ENCODE data around the gene WFDC5. TPM values are rescaled to one million over a fixed set of nuclear protein-coding genes. Genes with fewer than 3 reads are reported as not detected.

Gene WFDC5
- total RNA-seq, 2 donors from 2014 or later = not detected

DNA sequence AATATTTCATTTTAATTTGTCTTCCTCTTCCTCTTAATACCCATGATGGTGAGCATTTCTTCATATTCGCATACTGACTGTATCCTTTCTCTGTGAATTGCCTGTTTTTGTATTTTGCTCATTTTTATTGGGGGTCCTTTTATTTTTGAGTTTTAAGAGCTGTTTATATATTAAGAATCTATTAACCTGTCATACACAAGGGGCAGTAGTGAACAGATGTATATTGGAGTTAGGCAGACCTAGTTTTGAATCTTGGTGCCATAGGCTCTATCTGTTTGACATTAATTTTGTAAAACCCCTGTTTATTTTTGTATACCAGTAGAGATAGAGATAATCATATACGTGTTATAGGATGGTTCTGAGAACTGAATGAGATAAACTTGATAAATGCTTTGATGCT is 3.1 kb upstream of the WFDC5 start:
- no peak for DNase-seq
- intact Hi-C loops (cut with DNase I, micrococcal nuclease) = no loop called here
- ATAC-seq = no peak

DNA sequence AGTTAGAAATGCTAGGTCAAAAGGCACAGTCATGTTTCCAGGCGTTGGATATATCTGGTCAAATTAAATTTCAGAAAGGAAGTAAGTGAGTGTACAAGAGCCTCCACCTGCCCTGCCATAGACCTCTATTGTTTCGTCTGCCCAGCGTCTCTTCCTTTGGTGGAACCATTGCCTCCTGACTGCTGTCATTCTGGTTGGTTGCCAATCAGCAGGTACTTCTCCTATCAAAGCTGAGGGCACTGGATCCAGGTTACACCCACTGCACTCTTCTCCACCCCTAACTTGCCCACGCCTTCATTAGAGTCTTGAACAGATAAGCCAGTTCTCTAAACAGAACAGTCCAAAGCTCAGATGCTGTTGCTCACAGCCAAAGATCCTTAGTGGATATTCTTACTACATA is 2.6 kb upstream of the WFDC5 start:
- intact Hi-C loops (cut with DNase I, micrococcal nuclease) = no loop called here
- ATAC-seq (peak; percentile 100), DNase-seq (peak; percentile 44 to 56)

DNA sequence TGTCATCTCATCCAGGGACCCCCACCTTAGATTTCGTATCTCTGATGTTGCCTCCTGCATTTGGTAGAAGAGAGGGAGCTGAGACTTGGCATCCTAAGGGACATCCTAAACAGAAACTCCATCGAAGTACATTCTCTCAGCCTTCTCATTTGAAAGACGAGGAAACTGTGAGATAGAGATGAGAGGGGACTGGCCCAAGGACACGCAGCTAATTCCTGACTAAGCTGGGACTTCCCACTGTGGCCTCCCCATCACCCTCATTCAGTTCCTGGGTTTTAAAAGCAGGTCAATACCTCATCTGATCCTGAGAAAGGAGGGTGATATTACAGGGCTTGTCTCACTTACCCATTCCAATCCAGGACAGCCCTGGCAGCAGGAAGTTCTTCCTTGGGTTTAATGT is 855 bp upstream of the WFDC5 start:
- intact Hi-C loops (cut with DNase I, micrococcal nuclease) = no loop called here
- DNase-seq (no peak), ATAC-seq (no peak)

DNA sequence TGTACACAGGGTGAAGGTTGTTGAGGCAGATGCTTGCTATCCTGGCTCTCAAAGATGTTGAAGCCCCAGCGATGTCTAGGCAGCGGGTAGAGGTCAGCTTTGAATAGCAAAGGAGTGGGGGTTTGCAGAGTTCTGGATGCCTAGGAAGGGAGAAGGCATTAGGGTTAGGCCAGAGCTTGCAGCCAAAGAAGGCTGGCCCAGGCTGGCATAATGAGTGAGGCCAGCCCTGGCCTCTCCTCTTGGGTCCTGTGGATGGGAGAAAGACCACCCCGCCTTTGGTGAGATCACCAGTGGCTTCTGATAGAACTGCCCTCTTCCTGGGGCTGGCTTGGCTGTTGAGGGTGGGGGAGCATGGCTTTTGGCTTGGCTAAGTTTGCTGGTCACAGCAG is 406 bp upstream of the WFDC5 start:
- ATAC-seq (no peak), DNase-seq (no peak)
- intact Hi-C loops (cut with DNase I, micrococcal nuclease) = no loop called here

DNA sequence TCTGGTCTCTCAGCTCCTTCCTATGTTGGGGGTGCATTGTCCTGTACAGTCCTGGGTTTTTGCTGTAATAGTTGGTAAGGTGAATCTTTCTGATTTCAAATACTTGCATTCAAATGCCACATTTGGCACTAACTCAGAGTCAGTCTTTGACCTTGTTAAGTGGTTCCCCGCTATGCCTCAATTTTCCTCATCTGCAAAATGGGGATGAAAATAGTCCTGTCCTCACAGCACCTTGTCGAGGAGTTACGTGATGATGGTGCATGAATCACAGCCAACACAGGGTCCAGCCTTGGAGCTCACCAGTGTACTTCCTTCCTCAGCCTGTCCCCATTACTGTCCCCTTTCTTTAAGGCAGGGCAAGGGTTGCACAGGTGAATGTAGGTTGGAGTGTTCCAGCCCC is 1.1 kb downstream of the WFDC5 start:
- ATAC-seq (no peak), DNase-seq (no peak)
- intact Hi-C loops (cut with DNase I, micrococcal nuclease) = no loop called here

DNA sequence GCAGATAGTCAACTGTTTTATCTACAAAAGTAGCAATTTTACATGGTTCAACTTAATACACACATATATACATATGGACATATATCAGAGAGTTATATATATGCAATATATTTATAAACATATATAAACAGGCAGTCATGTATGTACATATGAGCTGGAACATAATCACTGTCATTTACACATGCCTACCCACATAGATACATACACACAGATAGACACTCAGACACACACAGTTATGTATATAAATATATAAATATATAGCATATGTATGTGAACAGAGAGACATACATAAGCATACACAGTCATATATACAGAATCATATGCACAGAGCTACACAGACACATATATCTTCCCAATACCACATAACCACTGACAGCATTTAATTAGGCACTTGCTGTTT is 2.2 kb downstream of the WFDC5 start:
- DNase-seq (no peak), ATAC-seq (no peak)
- intact Hi-C loops (cut with DNase I, micrococcal nuclease) = no loop called here

DNA sequence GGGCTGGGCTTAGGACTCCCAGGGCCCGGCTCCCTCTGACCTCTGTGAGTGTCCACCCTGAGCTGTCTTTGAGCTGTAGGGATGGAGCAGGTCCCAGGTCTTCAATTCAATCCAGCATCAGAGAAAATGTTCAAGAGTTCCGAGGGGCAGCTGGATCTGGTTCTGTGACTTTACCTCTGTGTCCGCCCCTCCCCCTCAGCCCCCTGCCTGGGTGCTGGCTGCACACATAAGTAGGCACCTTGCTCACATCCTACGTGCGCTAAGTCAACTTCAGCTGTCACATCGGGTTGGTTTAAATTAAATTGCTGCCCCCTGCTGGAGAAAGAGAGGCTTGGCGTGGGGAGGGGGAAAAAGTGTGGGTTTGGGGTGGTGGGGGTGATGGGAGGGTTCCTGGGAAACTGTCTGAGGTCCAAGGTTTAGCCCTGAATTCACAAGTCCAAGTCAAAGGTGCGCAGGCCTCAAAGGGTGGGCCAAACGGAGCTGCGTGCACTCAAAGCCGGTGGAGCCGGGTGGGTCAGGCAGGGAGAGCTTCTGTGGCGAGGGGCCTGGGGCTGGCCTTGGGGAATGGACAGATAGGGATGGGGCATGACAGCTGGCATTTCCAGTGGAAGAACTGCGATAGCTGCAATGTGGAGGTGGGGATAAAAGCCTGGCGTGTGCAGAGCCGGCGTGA is 3.0 kb downstream of the WFDC5 start:
- ATAC-seq (no peak), DNase-seq (no peak)
- intact Hi-C loops (cut with DNase I, micrococcal nuclease) = no loop called here

DNA sequence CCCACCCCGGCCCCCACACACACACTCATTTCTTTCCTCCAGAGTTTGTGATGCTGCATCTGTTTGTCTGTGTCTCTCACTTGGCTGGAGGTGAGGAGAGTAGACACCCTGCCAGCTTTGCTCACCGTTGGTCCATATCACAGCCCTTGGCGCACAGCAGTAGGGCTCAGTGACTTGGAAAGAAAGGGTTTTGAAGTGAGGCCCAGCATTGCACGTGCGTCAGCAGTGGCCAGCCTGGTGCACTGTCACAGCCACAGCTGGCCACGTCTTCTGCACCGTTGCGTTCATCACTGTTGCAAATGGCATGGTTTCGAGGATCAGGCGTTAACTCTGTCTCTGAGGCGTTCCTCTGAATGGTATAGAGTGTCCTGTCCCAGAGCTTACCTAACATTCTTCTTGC is 3.7 kb downstream of the WFDC5 start:
- no peak for ATAC-seq
- intact Hi-C loops (cut with DNase I, micrococcal nuclease) = no loop called here

DNA sequence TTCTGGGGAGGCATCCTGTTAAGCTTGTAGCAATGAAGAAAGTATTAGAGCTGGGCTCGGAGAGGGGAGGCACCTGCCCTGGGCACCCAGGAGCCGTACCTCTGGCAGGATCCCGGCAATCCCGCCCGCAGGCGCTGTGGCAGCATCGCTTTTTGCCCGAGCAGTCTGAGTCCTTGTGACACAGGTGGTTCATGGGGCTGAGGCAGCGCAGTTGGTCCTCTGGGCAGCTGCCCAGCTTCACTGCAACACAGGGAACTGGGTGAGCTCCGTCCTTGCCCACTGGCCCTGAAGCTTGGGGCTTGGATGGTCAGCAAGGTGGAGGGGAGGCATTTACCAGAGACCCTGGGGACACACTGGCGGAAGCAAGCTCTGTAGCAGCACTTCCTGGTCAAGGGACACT is 4.7 kb downstream of the WFDC5 start:
- ATAC-seq = no peak
- intact Hi-C loops (cut with DNase I, micrococcal nuclease) = no loop called here
- DNase-seq = no peak

More for the DNA sequence above, 3.7 kb downstream of the WFDC5 start:
- DNase-seq = no peak

DNA sequence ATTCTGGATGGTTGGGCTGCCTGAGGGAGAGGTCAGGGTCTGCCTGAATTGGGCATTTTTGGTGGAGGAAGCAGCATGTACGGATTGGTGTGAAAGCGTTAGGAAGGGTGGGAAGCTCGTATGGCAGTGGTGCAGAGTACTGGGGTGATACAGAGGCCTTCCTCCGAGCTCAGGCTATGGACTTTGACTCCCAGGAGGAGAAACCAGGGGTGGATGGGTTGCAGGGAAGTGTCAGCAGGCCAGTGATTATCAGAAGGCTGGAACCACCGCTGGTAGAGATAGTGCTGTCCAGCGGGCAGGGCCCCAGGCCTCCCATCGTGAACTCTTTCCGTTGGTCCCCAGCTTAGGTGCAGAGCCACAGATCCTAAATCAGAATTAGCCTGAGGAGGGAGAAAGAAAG is 5.3 kb downstream of the WFDC5 start:
- intact Hi-C loops (cut with DNase I, micrococcal nuclease) = no loop called here
- ATAC-seq = no peak
- no peak for DNase-seq

DNA sequence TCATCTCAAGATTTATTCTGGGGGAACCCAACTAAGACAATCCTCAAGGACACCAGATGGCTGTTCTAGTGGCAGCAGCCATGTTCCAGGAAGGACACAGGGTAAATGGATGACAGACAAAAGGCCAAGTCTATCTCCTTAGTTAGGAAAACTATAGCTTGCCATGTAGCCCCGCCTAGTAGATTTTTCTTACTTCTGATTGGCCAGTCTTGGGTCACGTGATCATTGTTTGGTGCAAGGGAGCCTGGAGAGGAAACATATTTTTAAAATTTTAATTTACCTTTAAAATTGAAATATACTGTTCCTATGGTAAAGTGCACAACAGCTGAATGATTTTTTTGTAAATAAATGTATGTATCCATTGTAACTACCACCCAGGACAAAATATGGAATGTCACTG is 9.7 kb downstream of the WFDC5 start:
- DNase-seq (no peak), ATAC-seq (no peak)
- intact Hi-C loops (cut with DNase I, micrococcal nuclease) = no loop called here

DNA sequence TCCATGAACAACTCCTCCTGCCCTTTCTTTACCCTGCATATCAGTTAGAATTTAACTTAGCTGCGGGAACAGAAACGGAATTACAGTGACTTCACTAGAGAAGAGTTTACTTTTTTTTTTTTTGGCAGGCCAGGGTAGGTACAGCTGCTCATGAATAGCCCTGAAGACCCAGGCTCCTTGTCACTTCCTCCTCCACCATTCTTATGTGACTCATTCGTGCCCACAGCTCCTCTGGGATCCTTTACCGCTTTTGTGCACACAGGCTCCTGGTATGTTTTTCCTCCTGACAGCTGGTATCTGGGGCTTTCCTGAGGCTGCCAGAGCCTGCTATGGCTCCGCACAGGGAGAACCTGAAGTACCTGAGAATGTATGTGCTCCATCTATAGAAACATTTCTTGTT is 10.2 kb downstream of the WFDC5 start:
- no peak for ATAC-seq
- intact Hi-C loops (cut with DNase I, micrococcal nuclease) = no loop called here
- DNase-seq = no peak

DNA sequence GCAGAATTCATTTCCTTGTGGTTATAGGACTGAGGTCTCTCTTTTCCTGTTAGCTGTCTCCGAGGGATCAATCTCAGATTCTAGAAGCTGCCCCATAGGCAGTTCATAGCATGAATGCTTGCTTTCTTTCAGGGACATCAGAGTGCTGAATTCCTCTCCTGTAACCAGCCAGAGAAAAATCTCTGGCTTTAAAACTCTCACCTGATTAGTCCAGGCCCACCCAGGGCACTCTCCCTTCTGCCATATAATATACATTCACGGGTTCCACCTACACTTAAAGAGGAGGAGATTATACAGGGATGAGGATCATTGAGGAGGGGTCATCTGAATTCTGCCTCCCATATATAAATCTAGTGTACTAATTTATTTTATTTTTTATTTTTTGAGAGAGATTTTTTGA is 11.9 kb downstream of the WFDC5 start:
- DNase-seq = no peak
- intact Hi-C loops (cut with DNase I, micrococcal nuclease) = no loop called here
- no peak for ATAC-seq

DNA sequence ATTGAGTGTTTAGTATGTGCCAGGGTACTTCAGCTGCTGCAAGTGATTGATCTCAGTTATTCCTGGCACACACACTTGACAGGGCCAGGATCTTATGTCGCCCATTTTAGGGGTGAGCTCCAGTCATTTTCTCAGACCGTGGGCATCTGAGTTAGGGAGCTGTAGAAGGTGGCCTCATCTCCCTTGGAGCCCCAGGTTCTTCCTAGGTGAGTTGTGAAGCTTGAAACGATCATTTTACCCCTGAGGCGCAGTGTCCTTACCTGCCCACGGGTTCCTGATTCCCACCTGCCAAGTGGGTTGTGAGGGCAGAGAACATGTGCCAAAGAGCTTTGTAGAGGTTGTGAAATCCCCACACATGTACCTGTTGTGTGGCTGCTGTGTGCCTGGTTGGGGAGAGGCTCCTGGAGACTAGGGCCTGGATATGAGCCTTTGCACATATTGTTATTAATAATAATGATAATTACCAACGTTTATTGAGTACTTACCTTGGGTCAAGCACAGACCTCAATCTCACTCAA is 13.6 kb downstream of the WFDC5 start:
- DNase-seq (no peak), ATAC-seq (no peak)
- intact Hi-C loops (cut with DNase I, micrococcal nuclease) = no loop called here

DNA sequence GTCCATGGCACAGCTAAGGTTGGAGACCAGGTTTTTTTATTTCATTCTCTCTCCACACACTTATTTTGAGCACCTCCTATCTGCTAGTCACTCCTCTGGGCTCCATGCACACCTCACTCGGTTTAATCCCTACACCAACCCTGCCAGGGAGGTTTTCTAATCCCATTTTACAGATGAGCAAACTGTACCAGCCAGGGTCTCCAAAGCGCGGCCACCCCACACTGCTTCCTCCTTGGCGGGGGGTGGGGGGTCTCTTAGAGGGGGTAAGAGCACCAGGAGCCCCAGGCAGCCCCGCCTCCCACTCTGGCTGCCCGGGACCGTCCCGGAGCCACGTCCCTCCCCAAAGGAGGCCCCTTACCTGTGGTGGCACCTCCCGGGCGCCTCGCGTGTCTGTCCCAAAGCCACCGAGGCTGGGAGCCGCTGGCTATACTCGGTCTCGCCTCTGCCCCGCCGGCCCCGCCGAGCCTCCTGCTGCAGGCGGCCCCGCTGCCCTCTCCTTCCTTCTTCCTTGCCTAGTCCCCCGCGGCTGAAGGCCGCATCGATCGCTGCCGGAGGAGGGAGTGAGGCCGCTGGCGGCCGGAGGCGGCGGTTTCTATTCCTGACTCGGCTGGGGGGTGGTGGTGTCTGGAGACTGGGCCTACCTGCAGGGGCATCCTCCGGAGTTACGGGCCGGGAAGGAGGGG is 14.3 kb downstream of the WFDC5 start, which contains the start of gene KCNS1:
TSS of gene KCNS1 (minus strand) at position 565 of the 683 bp plus-strand sequence. CDS start 1,891 bp downstream, outside the sequence.
- DNase-seq = peak in 1 of 2 donors; percentile 24
- intact Hi-C loops (cut with DNase I, micrococcal nuclease) = no loop called here
- peak; percentile 66 for ATAC-seq

DNA sequence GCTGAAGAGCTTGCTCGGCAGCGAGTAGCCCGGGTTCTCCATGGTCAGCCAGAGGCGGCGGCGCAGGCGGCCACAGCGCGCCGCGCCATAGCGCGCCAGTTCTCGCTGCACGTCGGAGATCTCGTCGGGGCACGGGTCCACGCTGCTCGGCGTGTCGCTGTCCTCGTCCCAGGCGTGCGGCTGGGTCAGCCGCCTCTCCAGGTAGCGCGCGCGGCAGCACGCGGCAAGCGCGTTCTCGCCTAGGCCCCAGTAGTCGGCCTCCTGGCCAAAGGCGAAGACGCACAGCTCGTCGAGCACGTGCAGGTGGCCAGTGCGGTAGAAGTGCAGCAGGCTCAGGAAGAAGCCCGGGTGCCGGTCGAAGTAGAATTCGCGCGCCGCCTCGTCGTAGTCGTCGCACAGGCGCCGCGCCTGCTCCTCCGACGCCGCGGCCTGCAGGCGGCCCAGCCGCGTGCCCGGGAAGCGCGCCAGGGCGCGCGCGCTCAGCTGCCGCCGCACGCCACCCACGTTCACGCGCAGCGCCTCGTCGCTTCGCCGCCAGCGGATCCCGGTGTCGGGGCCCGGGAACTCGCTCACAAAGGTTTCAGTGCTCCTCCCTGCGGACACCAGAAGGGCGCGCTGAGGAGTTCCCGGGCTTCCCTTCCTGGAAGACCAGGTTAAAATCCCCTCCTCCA is 16.7 kb downstream of the WFDC5 start:
- peak; percentile 47 for ATAC-seq
- DNase-seq = no peak
- intact Hi-C loops (cut with DNase I, micrococcal nuclease) = loop anchor here (10.0 kb wide), 1 partner anchor 53 kb away; no protein-coding TSS in a partner anchor

DNA sequence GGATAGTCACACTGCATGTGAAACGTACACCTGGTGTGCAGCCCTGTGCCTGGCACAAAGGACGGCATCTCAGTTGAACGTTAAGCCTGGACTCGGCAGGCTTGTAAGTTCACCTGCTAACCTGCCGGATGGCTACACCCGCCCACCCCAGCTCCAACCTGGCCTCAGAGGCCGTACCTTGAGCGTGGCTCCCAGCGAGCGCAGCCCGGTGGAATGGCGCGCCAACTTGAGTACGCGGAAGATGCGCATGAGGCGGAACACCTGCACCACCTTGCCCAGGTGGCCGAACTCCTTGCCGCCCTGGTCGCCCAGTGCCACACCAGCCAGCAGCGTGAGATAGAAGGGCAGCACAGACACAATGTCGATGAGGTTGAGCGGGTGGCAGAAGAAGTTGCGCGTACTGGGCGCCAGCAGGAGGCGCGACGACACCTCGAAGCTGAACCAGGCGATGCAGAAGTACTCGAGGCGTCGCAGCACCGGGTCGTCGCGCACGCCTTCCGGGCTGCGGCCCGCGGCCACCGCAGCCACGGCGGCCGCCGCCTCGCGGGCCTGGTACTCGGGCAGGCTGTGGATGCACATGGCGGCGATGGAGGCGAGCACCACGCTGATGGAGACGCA is 17.4 kb downstream of the WFDC5 start:
- ATAC-seq (peak; percentile 47), DNase-seq (peak in 1 of 2 donors; percentile 39)
- intact Hi-C loops (cut with DNase I, micrococcal nuclease) = loop anchor here (10.0 kb wide), 1 partner anchor 53 kb away; no protein-coding TSS in a partner anchor

DNA sequence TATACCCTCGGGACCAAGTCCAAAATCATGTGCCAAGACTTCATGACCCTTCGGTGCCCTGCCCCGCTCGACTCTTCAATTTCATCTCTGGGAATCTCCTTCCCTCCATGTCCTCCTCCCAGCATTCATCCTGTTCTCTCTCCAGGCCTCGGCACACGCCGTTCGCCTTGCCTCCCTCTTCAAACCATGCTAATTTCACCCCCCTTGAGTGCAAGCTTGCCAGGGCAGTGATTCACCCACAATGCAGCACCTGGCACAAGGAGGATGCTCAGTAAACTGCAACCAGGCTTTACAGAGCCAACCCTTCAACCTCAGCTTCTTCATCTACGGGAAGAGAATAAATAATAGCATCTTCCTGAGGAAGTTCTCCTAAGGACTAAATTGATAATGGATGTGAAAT is 18.2 kb downstream of the WFDC5 start:
- ATAC-seq = no peak
- no peak for DNase-seq
- intact Hi-C loops (cut with DNase I, micrococcal nuclease) = loop anchor here (10.0 kb wide), 1 partner anchor 52 kb away; no protein-coding TSS in a partner anchor

DNA sequence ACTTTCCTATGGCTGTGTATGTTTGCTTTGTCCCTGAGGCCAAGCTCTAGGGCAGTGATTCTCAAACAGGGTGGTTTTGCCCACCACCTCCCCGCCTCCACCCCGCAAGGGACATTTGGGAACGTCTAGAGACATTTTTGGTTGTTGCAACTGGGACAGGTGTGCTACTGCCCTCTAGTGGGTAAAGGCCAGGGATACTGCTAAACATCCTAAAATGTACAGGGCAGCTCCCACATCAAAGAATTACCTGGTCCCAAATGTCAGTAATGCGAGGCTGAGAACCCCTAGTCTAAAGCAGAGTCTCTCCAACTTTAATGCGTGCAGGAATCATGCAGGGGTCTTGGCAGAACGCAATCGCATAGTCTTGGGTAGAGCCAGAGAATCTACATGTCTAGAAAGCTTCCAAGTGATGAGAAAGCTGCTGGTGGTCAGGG is 19.2 kb downstream of the WFDC5 start:
- DNase-seq = peak; percentile 34 to 54
- ATAC-seq = peak; percentile 65
- intact Hi-C loops (cut with DNase I, micrococcal nuclease) = loop anchor here (10.0 kb wide), 1 partner anchor 51 kb away; no protein-coding TSS in a partner anchor
